ENCODE measurements around the gene MOSPD3. TPM values are rescaled to one million over a fixed set of nuclear protein-coding genes. Genes with fewer than 3 reads are reported as not detected.
"Not testable (repeated sequence)": the region's sequence is repeated elsewhere in the genome, so short reads cannot be mapped to it uniquely, and the experiment has no call there.

The MOSPD3 gene
- total RNA-seq, 2 donors from 2014 or later = 20.1 to 36.1 TPM

GRCh38 chr7:100655908-100656674 is 43.8 kb downstream of the MOSPD3 start, which contains the start of gene ACTL6B:
Gene ACTL6B, minus strand, starts transcription at chr7:100656448. Its CDS starts 94 bp downstream, at chr7:100656354.
- intact Hi-C loops (cut with DNase I) = no loop called here
- Histone ChIP-seq H3K4me3 (no peak within 1 kb of the TSS), H3K27me3 (replicated peaks; ENCODE audit: insufficient read depth) (peaks cover 18% of the 10 kb centered on the region), H3K36me3 (no peaks in the 10 kb centered on the region), H3K27ac (no peak within 1 kb of the TSS), H3K9me3 (no peaks in the 10 kb centered on the region), H3K4me1 (replicated peaks) (no peaks in the 10 kb centered on the region)
- TF ChIP-seq POLR2AphosphoS5 (IDR thresholded peaks at IDR 0.05) = no peak
- TF ChIP-seq POLR2A (IDR thresholded peaks at IDR 0.05) = no peak
- TF ChIP-seq, protein P1, sequence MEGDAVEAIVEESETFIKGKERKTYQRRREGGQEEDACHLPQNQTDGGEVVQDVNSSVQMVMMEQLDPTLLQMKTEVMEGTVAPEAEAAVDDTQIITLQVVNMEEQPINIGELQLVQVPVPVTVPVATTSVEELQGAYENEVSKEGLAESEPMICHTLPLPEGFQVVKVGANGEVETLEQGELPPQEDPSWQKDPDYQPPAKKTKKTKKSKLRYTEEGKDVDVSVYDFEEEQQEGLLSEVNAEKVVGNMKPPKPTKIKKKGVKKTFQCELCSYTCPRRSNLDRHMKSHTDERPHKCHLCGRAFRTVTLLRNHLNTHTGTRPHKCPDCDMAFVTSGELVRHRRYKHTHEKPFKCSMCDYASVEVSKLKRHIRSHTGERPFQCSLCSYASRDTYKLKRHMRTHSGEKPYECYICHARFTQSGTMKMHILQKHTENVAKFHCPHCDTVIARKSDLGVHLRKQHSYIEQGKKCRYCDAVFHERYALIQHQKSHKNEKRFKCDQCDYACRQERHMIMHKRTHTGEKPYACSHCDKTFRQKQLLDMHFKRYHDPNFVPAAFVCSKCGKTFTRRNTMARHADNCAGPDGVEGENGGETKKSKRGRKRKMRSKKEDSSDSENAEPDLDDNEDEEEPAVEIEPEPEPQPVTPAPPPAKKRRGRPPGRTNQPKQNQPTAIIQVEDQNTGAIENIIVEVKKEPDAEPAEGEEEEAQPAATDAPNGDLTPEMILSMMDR (IDR thresholded peaks at IDR 0.05) = no peak
- WGBS = 7% methylated on average over 54 of the region's 63 CpGs
- DNase-seq (ENCODE audit: low spot score) = no peak

GRCh38 chr7:100662194-100662776 is 49.9 kb downstream of the MOSPD3 start:
- DNase-seq (ENCODE audit: low spot score); H3K9me3 ChIP-seq; H3K27ac ChIP-seq; H3K36me3 ChIP-seq; H3K4me3 ChIP-seq; H3K27me3 ChIP-seq (replicated peaks; ENCODE audit: insufficient read depth); intact Hi-C loops (cut with DNase I); H3K4me1 ChIP-seq (replicated peaks): not testable (repeated sequence)
- 77% methylated on average over 12 of the region's 12 CpGs for WGBS

Small RNA genes within 50 kb of the gene (small RNA-seq; reads per million reads assigned to genes)
- 0 reads per million in 2 donors for gene SAP25

Other genes with a start within 250 kb of the MOSPD3 start
- gene PILRA, start 239.1 kb upstream of the MOSPD3 start, total RNA-seq = 10 to 100 TPM in 1 of 2 donors, 1 to 10 TPM in 1; 4.9 to 11.9 TPM
- 10 to 100 TPM in 1 of 2 donors, 1 to 10 TPM in 1; 5.5 to 34.6 TPM for gene ZCWPW1, start 183.8 kb upstream of the MOSPD3 start, total RNA-seq
- gene MEPCE, start 182.7 kb upstream of the MOSPD3 start, total RNA-seq = 10 to 100 TPM; 24.2 to 62.8 TPM
- 10 to 100 TPM; 44.1 to 60.5 TPM for gene PPP1R35, start 176.0 kb upstream of the MOSPD3 start, total RNA-seq
- 10 to 100 TPM in 1 of 2 donors, not detected in 1; 11.9 TPM for gene SPACDR, start 148.3 kb upstream of the MOSPD3 start, total RNA-seq
- gene TSC22D4, start 133.3 kb upstream of the MOSPD3 start, total RNA-seq = 100 to 1,000 TPM in 1 of 2 donors, 10 to 100 TPM in 1; 77.6 to 152 TPM
- 10 to 100 TPM in 1 of 2 donors, under 1 TPM in 1; 0.73 to 16.9 TPM for gene NYAP1, start 128.6 kb upstream of the MOSPD3 start, total RNA-seq
- 10 to 100 TPM; 33.0 to 94.9 TPM for gene AGFG2, start 73.3 kb upstream of the MOSPD3 start, total RNA-seq
- 10 to 100 TPM in 1 of 2 donors, 1 to 10 TPM in 1; 2.5 to 19.5 TPM for gene SAP25, start 38.6 kb upstream of the MOSPD3 start, total RNA-seq
- 100 to 1,000 TPM in 1 of 2 donors, 10 to 100 TPM in 1; 66.8 to 202 TPM for gene LRCH4, start 26.4 kb upstream of the MOSPD3 start, total RNA-seq
- gene FBXO24, start 26.2 kb upstream of the MOSPD3 start, total RNA-seq = 1 to 10 TPM; 2.3 to 9.7 TPM
- 10 to 100 TPM; 11.8 to 49.5 TPM for gene PCOLCE, start 10.2 kb upstream of the MOSPD3 start, total RNA-seq
- gene TFR2, start 29.0 kb downstream of the MOSPD3 start, total RNA-seq = 1 to 10 TPM in 1 of 2 donors, under 1 TPM in 1; 0.59 to 2.3 TPM
- gene ACTL6B, start 43.9 kb downstream of the MOSPD3 start, total RNA-seq = 1 to 10 TPM in 1 of 2 donors, not detected in 1; 2.4 TPM
- gene GNB2, start 61.2 kb downstream of the MOSPD3 start, total RNA-seq = 100 to 1,000 TPM; 376 to 417 TPM
- gene GIGYF1, start 81.7 kb downstream of the MOSPD3 start, total RNA-seq = 10 to 100 TPM; 37.0 to 82.2 TPM
- 10 to 100 TPM; 41.4 to 45.2 TPM for gene POP7, start 93.6 kb downstream of the MOSPD3 start, total RNA-seq
- 1 to 10 TPM in 1 of 2 donors, not detected in 1; 1.6 TPM for gene EPO, start 107.9 kb downstream of the MOSPD3 start, total RNA-seq
- gene ZAN, start 121.1 kb downstream of the MOSPD3 start, total RNA-seq = under 1 TPM in 1 of 2 donors, not detected in 1; 0.17 TPM
- 10 to 100 TPM; 78.6 to 80.8 TPM for gene EPHB4, start 215.0 kb downstream of the MOSPD3 start, total RNA-seq
- 10 to 100 TPM; 22.0 to 29.4 TPM for gene SLC12A9, start 240.2 kb downstream of the MOSPD3 start, total RNA-seq

Measured in prostate gland (tissue), 2 donors.